ENCODE measurements around the gene BMAL2. TPM values are rescaled to one million over a fixed set of nuclear protein-coding genes. Genes with fewer than 3 reads are reported as not detected.
A peak's percentile ranks its signal among the peaks of the same experiment; 100 is the strongest.

Gene BMAL2
- total RNA-seq, 1 donor, result 44.5 TPM

DNA sequence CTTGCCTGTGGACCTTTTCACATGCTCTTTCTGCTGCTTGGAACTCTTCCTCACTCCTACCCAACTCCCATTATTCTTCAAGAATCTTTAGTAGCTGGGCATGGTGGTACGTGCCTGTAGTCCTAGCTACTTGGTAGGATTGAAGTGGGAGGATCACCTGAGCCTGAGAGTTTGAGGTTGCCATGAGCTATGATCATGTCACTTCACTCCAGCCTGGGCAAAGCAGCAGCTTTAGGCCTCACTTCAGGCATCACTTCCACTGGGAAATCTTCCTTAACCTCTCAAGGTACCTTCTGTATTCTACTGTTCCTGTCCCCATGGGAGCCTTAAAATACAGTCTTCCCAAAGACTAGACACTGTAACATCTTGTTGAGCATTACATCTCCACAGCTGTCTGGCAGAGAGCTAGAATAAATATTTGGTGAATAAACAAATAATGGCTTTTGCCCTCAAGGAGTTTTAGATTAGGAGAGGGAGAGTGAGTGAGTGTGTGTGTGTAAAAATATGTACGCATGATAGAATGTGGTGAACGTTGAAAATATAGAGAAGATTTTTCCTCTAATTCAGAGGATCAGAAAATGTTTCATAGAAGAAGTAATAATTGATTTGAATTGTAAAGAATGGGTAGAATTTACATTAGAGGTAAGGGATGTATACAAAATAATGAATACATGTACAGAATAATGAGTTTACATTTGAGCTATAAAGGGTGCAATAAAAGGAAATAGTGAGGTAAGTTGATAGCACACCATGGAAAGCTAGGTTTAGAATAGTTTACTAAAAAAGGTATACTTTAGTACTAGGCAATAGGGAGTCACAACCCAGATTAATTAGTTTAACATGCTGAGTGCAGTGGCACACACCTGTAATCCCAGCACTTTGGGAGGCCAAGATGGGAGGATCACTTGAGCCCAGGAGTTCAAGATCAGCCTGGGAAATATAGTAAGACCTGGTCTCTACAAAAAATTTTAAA lies 29.2 kb upstream of the BMAL2 start:
- H3K4me3 ChIP-seq (ENCODE audit: low read depth, low read length), result no peak overlapping the region
- TF ChIP-seq CTCF (IDR thresholded peaks at IDR 0.05; ENCODE audit: insufficient read depth, low read length), result no peak
- DNase-seq (ENCODE audit: low read depth), result no peak

DNA sequence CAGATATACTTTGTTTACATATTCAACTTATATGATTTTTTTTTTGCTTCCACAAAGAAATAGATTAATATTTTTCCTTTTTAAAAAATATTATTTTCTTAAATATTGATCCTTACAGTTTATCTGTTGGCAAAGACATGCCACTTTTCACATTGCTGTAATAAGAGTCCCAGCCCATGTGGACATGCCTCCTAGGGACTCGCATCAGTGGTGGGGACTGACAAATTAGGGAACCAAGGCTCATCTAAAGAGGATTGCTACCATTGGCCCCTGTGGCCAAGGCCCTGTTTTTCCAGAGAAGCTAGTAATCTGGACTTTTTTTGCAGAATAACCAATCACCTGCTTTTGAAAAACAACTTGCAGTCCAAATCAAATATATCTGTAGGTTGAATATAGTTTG lies 27.8 kb upstream of the BMAL2 start:
- H3K4me3 ChIP-seq (ENCODE audit: low read depth, low read length), result no peak overlapping the region
- DNase-seq (ENCODE audit: low read depth), result no peak
- TF ChIP-seq CTCF (IDR thresholded peaks at IDR 0.05; ENCODE audit: insufficient read depth, low read length), result no peak

- peak; percentile 82 for DNase-seq (ENCODE audit: low read depth)
- no peak overlapping the region for H3K4me3 ChIP-seq (ENCODE audit: low read depth, low read length)
- TF ChIP-seq CTCF (IDR thresholded peaks at IDR 0.05; ENCODE audit: insufficient read depth, low read length), result peak; percentile 38
Observed at GRCh38 chr12:27305673-27306456, 26.8 kb upstream of the BMAL2 start.

DNA sequence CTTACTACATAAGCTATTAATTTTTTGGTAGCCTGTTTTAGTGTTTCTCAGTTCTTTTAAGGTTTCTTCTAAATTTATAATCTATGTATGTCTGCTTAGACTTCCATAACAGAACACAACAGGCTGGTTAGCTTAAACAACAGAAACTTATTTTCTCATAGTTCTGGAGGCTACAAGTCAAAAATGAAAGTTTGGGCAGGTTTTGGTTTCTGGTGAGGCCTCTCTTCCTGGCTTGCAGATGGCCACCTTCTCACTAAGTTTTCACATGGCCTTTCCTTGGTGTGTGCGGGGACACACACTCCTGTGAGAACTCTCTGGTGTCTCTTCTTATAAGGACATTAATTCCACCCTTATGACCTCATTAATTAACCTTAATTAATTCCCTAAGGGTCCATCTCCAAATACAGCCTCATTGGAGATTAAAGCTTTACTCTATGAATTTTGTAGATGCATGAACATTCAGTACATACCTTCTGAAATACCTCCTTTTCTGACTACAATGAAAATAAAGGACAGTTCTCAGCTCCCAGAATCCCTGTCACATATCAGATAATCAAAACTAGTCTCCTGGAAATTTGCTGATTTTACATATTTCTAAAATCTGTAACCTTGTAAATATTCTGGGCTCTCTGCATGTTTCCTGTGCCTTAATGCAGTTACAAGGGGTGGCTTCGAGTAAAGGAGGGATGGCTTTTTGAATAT lies 23.2 kb upstream of the BMAL2 start:
- no peak for TF ChIP-seq CTCF (IDR thresholded peaks at IDR 0.05; ENCODE audit: insufficient read depth, low read length)
- no peak overlapping the region for H3K4me3 ChIP-seq (ENCODE audit: low read depth, low read length)
- no peak for DNase-seq (ENCODE audit: low read depth)

DNA sequence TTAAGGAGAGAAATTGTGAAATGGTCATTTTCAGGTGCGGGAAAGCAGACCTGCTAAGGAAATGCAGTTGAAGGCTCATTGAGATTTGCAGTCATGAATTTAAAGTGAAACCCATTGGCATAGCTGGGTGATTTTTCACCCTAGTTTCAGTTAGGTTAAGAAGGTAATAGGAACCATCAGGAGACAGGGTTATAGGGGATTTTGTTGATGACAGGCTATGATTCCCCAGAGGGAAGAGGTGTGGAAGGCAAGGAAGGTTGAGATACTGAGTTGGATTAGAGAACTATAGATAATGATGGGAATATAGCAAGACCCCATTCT lies 22.7 kb upstream of the BMAL2 start:
- DNase-seq (ENCODE audit: low read depth), result no peak
- H3K4me3 ChIP-seq (ENCODE audit: low read depth, low read length), result no peak overlapping the region
- no peak for TF ChIP-seq CTCF (IDR thresholded peaks at IDR 0.05; ENCODE audit: insufficient read depth, low read length)

DNA sequence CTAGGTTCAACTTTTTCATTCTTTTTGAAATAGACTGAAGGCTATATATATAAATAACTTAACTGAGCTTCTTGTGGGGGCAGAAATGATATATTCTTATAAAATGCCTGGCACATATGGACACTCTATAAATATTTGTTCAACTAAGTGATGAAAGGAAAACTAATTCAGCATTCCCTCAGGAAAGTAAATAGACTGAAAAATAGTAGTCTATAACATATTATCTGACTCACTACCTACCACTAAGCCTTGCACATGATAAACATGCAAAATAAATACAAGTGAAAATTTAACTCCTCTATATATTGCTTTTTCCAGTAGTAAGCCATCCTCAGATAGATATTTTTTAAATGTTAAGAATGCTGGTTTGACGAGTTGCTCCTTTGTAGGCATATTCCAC lies 15.7 kb upstream of the BMAL2 start:
- H3K4me3 ChIP-seq (ENCODE audit: low read depth, low read length), result no peak overlapping the region
- TF ChIP-seq CTCF (IDR thresholded peaks at IDR 0.05; ENCODE audit: insufficient read depth, low read length), result no peak
- DNase-seq (ENCODE audit: low read depth), result no peak
